ENCODE data around the gene FANCG. TPM values are rescaled to one million over a fixed set of nuclear protein-coding genes. Genes with fewer than 3 reads are reported as not detected.

The FANCG gene
- polyA plus RNA-seq, 1 experiment, result 9.1 TPM

DNA sequence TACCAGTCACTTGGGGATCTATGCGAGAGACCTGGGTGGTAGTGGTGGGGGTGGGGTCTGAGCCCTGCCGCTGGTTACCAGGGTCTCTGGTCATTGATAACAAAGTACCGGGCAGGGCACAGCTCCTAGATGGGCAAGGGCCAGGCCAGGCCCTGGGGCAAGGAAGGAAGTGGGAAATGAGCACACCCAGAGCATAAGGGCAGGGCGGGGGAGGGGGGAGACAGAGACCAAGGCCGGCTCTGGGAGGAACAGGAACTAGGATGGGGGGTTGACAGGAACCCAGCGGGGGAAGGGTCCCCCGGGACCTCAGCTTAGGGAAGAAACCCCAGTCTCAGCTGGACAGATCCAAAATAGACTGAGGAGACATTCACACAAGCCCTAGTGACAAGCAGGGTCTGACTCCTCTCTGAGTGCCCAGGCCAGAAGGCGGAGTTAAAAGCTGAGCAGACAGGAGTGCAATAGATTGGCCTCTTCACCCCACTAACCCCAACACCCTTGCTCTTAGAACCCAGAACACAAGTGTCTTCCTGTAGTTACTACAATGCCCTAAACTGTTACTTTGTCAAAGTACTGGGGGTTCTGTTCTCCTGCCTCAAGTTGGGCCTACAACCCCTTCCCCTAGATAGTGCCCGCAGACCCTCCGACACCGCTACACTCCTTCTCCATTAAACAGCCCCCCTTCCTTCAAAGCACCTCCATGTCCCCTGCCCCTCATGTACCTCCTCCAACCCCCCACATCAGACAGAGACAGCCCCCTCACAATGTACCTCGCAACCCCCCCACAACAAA lies 35.3 kb upstream of the FANCG start:
- POLR2A ChIA-PET, result interaction anchor here (0.6 to 1.5 kb wide), 9 partner anchors 12 to 446 kb away, joined by 3 to 7 read pairs (median 4); partner anchors contain the start of genes RUSC2, STOML2 and VCP
- DNase-seq (ENCODE audit: low read depth, low spot score), result no peak
- Histone ChIP-seq H3K27ac (ENCODE audit: low read depth, low read length) (peak overlapping the region; percentile 91), H3K9me3 (ENCODE audit: control insufficient read depth, insufficient read depth, low read length) (no peaks in the 10 kb centered on the region), H3K27me3 (ENCODE audit: control insufficient read depth, insufficient read depth, low read length) (no peaks in the 10 kb centered on the region), H3K4me3 (ENCODE audit: low read depth, low read length) (peak overlapping the region; percentile 98)
- no peak for TF ChIP-seq CTCF (IDR thresholded peaks at IDR 0.05; ENCODE audit: low read depth, low read length)
- CTCF ChIA-PET, result interaction anchor here (0.6 to 5.0 kb wide), 19 partner anchors 11 to 439 kb away, joined by 3 to 58 read pairs (median 4); partner anchors contain the start of genes PIGO, STOML2, UNC13B and VCP

- H3K27me3 ChIP-seq (ENCODE audit: control insufficient read depth, insufficient read depth, low read length), result no peaks in the 10 kb centered on the region
- TF ChIP-seq CTCF (IDR thresholded peaks at IDR 0.05; ENCODE audit: low read depth, low read length), result no peak
- POLR2A ChIA-PET, result interaction anchor here (0.6 to 1.5 kb wide), 8 partner anchors 11 to 922 kb away, joined by 3 to 12 read pairs (median 6); partner anchors contain the start of genes RECK, STOML2 and VCP
- peak overlapping the region; percentile 91 for H3K27ac ChIP-seq (ENCODE audit: low read depth, low read length)
- peak overlapping the region; percentile 98 for H3K4me3 ChIP-seq (ENCODE audit: low read depth, low read length)
- peak; percentile 83 for DNase-seq (ENCODE audit: low read depth, low spot score)
- CTCF ChIA-PET, result interaction anchor here (0.7 to 5.0 kb wide), 13 partner anchors 10 to 489 kb away, joined by 3 to 58 read pairs (median 4); partner anchors contain the start of genes PIGO, RUSC2 and STOML2
- no peaks in the 10 kb centered on the region for H3K9me3 ChIP-seq (ENCODE audit: control insufficient read depth, insufficient read depth, low read length)
Measured at GRCh38 chr9:35114113-35114839, 34.5 kb upstream of the FANCG start.

DNA sequence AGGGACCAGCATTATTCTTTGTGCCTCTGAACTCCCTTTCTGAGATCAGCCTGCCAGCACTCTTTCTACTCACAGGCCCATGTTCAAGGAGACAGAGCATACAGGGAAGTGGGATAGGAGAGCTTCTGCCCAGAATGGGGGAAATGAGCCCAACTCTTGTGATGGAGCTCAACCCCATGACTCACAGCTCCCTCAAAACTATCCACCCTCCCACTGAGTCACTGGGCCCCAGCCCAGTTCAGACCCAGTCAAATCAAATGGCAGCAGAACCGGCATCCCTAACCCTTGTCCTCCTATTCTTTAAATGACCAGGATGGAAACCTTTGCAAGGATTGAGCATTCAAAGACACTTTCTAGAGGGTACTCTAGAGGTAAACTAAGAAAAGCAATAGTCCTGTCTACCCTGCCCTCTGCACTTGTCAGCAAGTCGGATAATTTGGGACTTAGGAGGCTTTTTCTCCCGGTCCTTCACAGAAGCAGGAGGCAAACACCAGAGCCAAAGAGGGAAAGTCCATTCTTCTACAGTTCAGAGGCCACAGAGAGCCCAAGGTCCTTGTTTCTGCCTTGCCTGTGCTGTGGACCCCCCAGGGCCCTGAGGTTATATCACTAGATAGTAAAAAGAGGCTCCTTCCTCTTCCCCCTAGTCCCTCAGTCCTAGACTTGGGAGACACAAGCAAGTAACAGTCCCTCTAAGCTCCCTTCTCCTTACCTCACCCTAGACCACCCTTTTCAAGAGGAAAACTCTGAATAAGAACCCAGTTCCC lies 32.7 kb upstream of the FANCG start:
- DNase-seq (ENCODE audit: low read depth, low spot score), result no peak
- TF ChIP-seq CTCF (IDR thresholded peaks at IDR 0.05; ENCODE audit: low read depth, low read length), result no peak
- H3K27me3 ChIP-seq (ENCODE audit: control insufficient read depth, insufficient read depth, low read length), result no peaks in the 10 kb centered on the region
- POLR2A ChIA-PET, result interaction anchor here (0.8 to 2.7 kb wide), 5 partner anchors 9 to 359 kb away, joined by 3 to 18 read pairs (median 4); partner anchors contain the start of genes FANCG, STOML2 and VCP
- H3K4me3 ChIP-seq (ENCODE audit: low read depth, low read length), result peak overlapping the region; percentile 49; the same call in 1 of the 2 replicates
- CTCF ChIA-PET, result interaction anchor here (0.7 to 3.8 kb wide), 4 partner anchors 16 to 491 kb away, joined by 5 to 14 read pairs (median 6); partner anchors contain the start of gene PIGO
- peak overlapping the region; percentile 81 for H3K27ac ChIP-seq (ENCODE audit: low read depth, low read length)
- no peaks in the 10 kb centered on the region for H3K9me3 ChIP-seq (ENCODE audit: control insufficient read depth, insufficient read depth, low read length)

- TF ChIP-seq CTCF (IDR thresholded peaks at IDR 0.05; ENCODE audit: low read depth, low read length), result no peak
- DNase-seq (ENCODE audit: low read depth, low spot score), result peak; percentile 97
- POLR2A ChIA-PET, result interaction anchor here (0.6 to 2.7 kb wide), 8 partner anchors 8 to 360 kb away, joined by 3 to 18 read pairs (median 3); partner anchors contain the start of genes FANCG, STOML2, UNC13B and VCP
- CTCF ChIA-PET, result interaction anchor here (0.9 to 3.8 kb wide), 5 partner anchors 15 to 367 kb away, joined by 3 to 14 read pairs (median 4); partner anchors contain the start of gene PIGO
- no peaks in the 10 kb centered on the region for H3K9me3 ChIP-seq (ENCODE audit: control insufficient read depth, insufficient read depth, low read length)
- H3K4me3 ChIP-seq (ENCODE audit: low read depth, low read length), result peak overlapping the region; percentile 84
- H3K27me3 ChIP-seq (ENCODE audit: control insufficient read depth, insufficient read depth, low read length), result no peaks in the 10 kb centered on the region
- H3K27ac ChIP-seq (ENCODE audit: low read depth, low read length), result peak overlapping the region; percentile 84
Measured at GRCh38 chr9:35111001-35111933, 31.5 kb upstream of the FANCG start.

All from AG04450 (cell line).